DND-41 (cell line): ENCODE measurements around the gene SEMA3E.
A peak's percentile ranks its signal among the peaks of the same experiment; 100 is the strongest.

ENCODE experiments used
- ATAC-seq: fragments of 200-7000 bp; cut with Tn5 transposase; 3 replicates; pipeline ENCODE4 v1.9.1; 2021; ENCODE audit warnings: low read depth; ENCODE audit not compliant: insufficient read depth
- DNase-seq: peaks from one replicate; pipeline ENCODE4 v3.0.0-alpha.2; 2020
- H2AFZ ChIP-seq: 2 replicates; pipeline ENCODE4 v1.6.0; 2012; ENCODE audit warnings: low read depth, low read length
- H3K27ac ChIP-seq: 2 replicates; pipeline ENCODE4 v1.5.1; 2012; ENCODE audit warnings: low read length, inconsistent platforms
- H3K27me3 ChIP-seq: fragments of 200-600 bp; sonication (generic); 2 replicates; pipeline ENCODE4 v1.6.0; 2012; ENCODE audit warnings: low read length, mild to moderate bottlenecking, inconsistent platforms; ENCODE audit not compliant: insufficient read depth, poor library complexity
- H3K36me3 ChIP-seq: 2 replicates; pipeline ENCODE4 v1.5.1; 2012; ENCODE audit warnings: low read length, inconsistent platforms; ENCODE audit not compliant: insufficient read depth
- H3K4me1 ChIP-seq: 2 replicates; pipeline ENCODE4 v1.5.1; 2012; ENCODE audit warnings: mild to moderate bottlenecking, low read length; ENCODE audit not compliant: insufficient read depth
- H3K4me2 ChIP-seq: 2 replicates; pipeline ENCODE4 v1.6.0; 2012; ENCODE audit warnings: mild to moderate bottlenecking, moderate library complexity, low read length, inconsistent platforms; ENCODE audit not compliant: insufficient read depth
- H3K4me3 ChIP-seq, 2 experiments: fragments of 200-600 bp in 1 of 2; shearing (Covaris generic) in 1 of 2; 2 replicates each; pipeline ENCODE4 v1.5.1; 2012 to 2016; ENCODE audit warnings: inconsistent platforms in 2 of 2, low read length in 2 of 2, mild to moderate bottlenecking in 2 of 2, low read depth in 1 of 2, moderate library complexity in 1 of 2
- H3K79me2 ChIP-seq: 2 replicates; pipeline ENCODE4 v1.6.0; 2012; ENCODE audit warnings: low read length, inconsistent platforms; ENCODE audit not compliant: insufficient read depth
- H3K9ac ChIP-seq: 2 replicates; pipeline ENCODE4 v1.6.0; 2012; ENCODE audit warnings: low read depth, mild to moderate bottlenecking, inconsistent platforms, low read length, moderate library complexity
- H3K9me3 ChIP-seq: 2 replicates; pipeline ENCODE4 v1.5.1; 2012; ENCODE audit warnings: low read length, moderate library complexity, mild to moderate bottlenecking, inconsistent platforms; ENCODE audit not compliant: insufficient read depth, severe bottlenecking
- H4K20me1 ChIP-seq: 2 replicates; pipeline ENCODE4 v1.6.0; 2012; ENCODE audit warnings: low read length; ENCODE audit not compliant: insufficient read depth
- EZH2 ChIP-seq: IDR thresholded peaks from 3 replicates; pipeline ENCODE4 v1.6.1; 2012; ENCODE audit warnings: borderline replicate concordance, low read depth, mild to moderate bottlenecking, moderate library complexity, low read length, inconsistent platforms; ENCODE audit not compliant: severe bottlenecking
- TF ChIP-seq, protein P1 (sequence below): IDR thresholded peaks from 2 replicates; pipeline ENCODE4 v1.5.1; 2012; ENCODE audit warnings: borderline replicate concordance, low read length, moderate library complexity, mild to moderate bottlenecking; ENCODE audit not compliant: poor library complexity, severe bottlenecking; ENCODE audit errors: extremely low read depth

SEMA3E gene

DNA sequence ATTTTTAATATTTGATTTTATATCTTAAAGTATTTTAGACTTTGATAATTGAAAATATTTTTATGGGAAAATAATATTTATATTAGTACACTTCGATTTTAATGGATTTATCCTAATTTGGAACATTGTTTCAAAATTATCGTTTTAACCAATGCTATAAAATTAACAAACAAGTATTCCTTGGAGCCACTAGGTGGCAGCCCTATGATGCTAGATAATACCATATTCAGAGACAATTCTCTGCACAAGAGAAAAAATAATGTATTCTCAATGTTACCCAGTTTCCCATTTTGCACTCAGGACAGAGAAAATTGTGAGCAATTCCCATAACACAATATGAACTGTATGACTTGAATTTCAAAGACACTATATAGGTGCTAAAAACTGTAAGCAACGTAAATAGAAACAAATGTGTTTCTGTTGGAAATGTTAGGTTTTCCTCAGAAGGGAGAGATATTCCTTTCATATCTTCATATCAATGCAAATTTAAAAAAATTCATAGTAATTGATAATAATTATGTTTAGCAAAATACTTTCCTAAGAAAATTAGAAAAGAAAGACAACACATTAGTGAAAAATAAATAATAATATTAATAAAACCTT is 237.8 kb downstream of the SEMA3E start:
- no peak for DNase-seq
- H3K9ac ChIP-seq, result no peak overlapping the region
- no peaks in the 10 kb centered on the region for H4K20me1 ChIP-seq
- H3K27me3 ChIP-seq, result no peaks in the 10 kb centered on the region
- H2AFZ ChIP-seq, result no peak overlapping the region
- H3K36me3 ChIP-seq, result no peaks in the 10 kb centered on the region
- no peak overlapping the region for H3K4me3 ChIP-seq
- no peaks in the 10 kb centered on the region for H3K9me3 ChIP-seq
- peak; percentile 50; the same call in 1 of the 3 replicates for ATAC-seq
- H3K4me2 ChIP-seq, result no peak overlapping the region
- no peaks in the 10 kb centered on the region for H3K79me2 ChIP-seq
- no peaks in the 10 kb centered on the region for H3K4me1 ChIP-seq
- H3K27ac ChIP-seq, result no peak overlapping the region
- TF ChIP-seq, protein P1, sequence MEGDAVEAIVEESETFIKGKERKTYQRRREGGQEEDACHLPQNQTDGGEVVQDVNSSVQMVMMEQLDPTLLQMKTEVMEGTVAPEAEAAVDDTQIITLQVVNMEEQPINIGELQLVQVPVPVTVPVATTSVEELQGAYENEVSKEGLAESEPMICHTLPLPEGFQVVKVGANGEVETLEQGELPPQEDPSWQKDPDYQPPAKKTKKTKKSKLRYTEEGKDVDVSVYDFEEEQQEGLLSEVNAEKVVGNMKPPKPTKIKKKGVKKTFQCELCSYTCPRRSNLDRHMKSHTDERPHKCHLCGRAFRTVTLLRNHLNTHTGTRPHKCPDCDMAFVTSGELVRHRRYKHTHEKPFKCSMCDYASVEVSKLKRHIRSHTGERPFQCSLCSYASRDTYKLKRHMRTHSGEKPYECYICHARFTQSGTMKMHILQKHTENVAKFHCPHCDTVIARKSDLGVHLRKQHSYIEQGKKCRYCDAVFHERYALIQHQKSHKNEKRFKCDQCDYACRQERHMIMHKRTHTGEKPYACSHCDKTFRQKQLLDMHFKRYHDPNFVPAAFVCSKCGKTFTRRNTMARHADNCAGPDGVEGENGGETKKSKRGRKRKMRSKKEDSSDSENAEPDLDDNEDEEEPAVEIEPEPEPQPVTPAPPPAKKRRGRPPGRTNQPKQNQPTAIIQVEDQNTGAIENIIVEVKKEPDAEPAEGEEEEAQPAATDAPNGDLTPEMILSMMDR, result peak; percentile 64
- TF ChIP-seq EZH2, result no peak

DNA sequence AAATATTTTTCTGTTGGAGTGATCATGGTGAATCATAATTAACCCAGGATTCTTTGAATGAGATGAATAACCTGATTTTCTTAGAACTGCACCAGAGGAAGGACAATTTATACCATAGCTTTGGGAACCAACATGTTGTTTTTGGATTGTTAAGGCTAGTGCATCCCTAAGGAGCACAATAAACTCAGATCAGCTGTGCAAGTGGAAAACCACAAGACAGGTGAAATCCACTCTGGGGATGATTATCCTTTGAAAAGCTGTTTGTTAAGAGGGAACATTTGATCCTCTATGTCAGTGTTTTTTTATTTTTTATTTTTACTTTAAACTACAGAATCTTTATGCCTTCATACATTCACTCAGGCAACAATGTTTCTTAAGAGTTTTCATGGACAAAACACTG is 254.2 kb downstream of the SEMA3E start:
- Histone ChIP-seq H3K79me2 (no peaks in the 10 kb centered on the region), H3K27me3 (no peaks in the 10 kb centered on the region), H3K9ac (no peak overlapping the region), H3K27ac (no peak overlapping the region), H3K9me3 (no peaks in the 10 kb centered on the region), H3K4me3 (no peak overlapping the region), H4K20me1 (no peaks in the 10 kb centered on the region), H3K36me3 (no peaks in the 10 kb centered on the region), H3K4me1 (no peaks in the 10 kb centered on the region), H2AFZ (no peak overlapping the region), H3K4me2 (no peak overlapping the region)
- no peak for TF ChIP-seq EZH2
- TF ChIP-seq, protein P1, result no peak
- ATAC-seq (no peak), DNase-seq (no peak)

DNA sequence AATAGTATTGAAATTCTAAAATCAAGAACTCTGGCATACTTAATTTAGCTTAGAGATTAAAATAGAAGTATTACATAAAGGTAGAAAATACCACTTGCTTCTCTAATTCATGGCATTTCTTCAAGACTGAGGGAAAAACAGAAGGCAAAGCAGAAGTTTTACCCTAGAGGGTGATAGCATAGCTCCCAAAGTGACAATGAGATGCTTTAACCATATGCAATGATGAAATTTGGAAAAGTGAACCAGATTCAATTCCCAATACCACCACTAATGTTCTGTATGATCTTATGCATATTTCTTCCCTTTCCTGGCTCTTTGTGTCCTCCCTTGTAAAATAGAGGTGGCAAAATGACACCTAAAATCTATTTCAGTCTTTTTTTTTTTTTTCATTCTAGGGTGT is 260.5 kb downstream of the SEMA3E start:
- no peak overlapping the region for H3K4me3 ChIP-seq
- H3K4me2 ChIP-seq, result no peak overlapping the region
- no peaks in the 10 kb centered on the region for H3K27me3 ChIP-seq
- H3K9ac ChIP-seq, result no peak overlapping the region
- no peak for DNase-seq
- no peaks in the 10 kb centered on the region for H3K4me1 ChIP-seq
- TF ChIP-seq EZH2, result no peak
- TF ChIP-seq, protein P1, result no peak
- no peaks in the 10 kb centered on the region for H4K20me1 ChIP-seq
- no peaks in the 10 kb centered on the region for H3K9me3 ChIP-seq
- ATAC-seq, result no peak
- no peak overlapping the region for H2AFZ ChIP-seq
- no peaks in the 10 kb centered on the region for H3K36me3 ChIP-seq
- no peak overlapping the region for H3K27ac ChIP-seq
- no peaks in the 10 kb centered on the region for H3K79me2 ChIP-seq
